ENCODE data around the gene SNX9.

- TF ChIP-seq POLR2A (IDR thresholded peaks at IDR 0.05; ENCODE audit: control extremely low read depth in 1 of 2, low read depth in 2 of 2, low read length in 2 of 2) (no peak), ATF3 (IDR thresholded peaks at IDR 0.05; ENCODE audit: insufficient read depth, low read depth, low read length) (no peak), NANOG (IDR thresholded peaks at IDR 0.05; ENCODE audit: insufficient read depth, low read depth, low read length, poor library complexity, severe bottlenecking) (no peak), ASH2L (IDR thresholded peaks at IDR 0.05; ENCODE audit: low read length) (no peak), CREB1 (IDR thresholded peaks at IDR 0.05) (no peak)
Measured at GRCh38 chr6:157849288-157850017, 26.4 kb downstream of the SNX9 start.

Data from H1 (cell line).